Stimulated activated CD8-positive, alpha-beta memory T cell treated with anti-CD3 and anti-CD28 coated beads, Interleukin-12 subunit alpha, Interleukin-12 subunit beta, amount 100 ng/mL, for 1 hour (primary cell): ENCODE measurements around the gene FBXL14.

Source experiments
- DNase-seq: peaks from one replicate; pipeline ENCODE4 v3.0.0-alpha.2; 2020; ENCODE audit warnings: low read depth

Gene FBXL14, protein sequence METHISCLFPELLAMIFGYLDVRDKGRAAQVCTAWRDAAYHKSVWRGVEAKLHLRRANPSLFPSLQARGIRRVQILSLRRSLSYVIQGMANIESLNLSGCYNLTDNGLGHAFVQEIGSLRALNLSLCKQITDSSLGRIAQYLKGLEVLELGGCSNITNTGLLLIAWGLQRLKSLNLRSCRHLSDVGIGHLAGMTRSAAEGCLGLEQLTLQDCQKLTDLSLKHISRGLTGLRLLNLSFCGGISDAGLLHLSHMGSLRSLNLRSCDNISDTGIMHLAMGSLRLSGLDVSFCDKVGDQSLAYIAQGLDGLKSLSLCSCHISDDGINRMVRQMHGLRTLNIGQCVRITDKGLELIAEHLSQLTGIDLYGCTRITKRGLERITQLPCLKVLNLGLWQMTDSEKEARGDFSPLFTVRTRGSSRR

DNA sequence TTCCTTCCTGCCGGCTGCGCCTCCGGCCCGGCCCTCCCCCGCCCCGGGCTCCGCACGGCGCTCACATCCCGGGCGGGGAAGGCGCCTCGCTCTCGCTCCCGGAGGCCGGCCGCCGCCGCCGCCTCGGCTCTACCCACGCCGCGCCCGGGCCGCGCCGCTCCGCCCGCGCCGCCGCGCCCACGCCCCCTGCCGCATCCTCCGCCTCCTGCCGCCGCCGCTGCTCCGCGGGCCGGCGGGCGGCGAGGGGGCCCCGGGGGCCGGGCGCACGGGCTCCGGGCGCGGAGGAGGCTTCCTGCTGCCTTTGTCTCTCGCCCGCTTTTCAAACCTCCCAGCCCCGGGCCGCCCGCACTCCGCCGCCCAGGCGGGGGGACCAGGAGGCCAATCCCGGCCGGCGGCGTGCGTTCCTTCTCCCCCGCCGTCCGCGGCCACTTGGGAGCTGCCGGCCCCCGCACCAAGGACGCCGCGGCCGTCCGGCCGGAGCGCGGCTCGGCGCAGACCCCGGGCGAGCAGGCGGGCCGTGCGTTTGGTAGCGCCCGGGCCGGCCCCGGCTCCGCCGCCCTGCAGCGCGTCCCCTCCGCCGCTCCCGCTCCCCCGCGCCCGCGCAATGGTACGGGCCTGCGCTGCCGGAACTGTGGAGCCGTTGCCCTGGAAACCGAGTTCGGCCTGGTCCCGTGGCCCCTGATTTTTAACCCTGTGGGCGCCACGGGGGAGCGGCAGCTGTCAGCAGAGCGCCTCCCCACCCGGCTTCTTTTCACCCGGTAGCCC lies at the start of gene FBXL14:
Gene FBXL14, minus strand, starts transcription at position 321 of the 765 bp plus-strand sequence. CDS start 515 bp downstream, outside the sequence.
- peak; percentile 79 for DNase-seq

DNA sequence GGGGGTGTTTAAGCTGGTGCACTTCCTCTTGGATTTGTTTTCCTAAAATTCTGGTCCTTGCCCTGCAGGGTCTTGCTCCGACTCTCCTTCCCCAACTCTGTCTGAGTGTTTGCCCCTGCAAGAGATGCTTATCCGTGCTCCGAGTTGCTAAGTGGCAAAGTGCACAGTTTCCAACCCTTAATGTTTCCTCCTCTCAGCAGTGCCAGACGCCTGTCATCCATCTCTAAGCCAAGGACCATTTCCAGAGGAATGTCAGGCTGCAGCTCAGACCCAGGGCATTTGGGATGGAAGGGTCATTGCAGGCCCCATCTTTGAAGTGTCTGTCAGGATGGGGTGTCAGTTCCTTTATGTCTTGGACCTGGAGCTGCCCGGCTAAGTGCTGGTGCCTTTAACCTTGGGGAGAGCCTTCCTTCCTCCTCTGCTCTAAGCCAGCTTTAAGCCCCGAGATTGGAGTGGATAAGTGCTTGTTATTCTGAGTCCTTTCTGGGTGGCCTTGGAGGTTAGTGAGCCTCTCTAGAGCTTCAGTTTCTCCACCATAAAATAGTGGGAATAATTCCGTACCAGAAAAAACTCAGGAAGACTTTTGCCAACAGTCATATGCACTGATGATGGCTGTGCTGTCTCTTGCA lies 49.6 kb upstream of the FBXL14 start:
- DNase-seq = no peak

DNA sequence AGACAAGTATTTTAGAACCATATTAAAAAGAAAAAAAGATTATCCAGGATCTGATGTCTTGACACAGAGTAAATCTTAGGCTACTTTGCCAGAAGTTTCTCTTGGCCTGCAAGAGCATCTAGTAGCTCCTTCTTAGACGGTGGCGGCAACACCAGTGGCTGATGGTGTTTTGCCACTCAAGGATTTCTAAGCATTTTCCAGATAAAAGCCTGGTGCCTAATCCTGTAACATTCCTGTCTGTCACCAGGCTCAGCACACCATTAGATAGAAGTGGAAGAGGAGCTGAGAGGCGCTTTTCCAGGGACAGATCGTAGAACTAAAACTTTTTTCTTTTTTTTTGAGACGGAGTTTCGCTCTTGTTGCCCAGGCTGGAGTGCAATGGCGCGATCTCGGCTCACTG lies 48.7 kb upstream of the FBXL14 start:
- DNase-seq = no peak

DNA sequence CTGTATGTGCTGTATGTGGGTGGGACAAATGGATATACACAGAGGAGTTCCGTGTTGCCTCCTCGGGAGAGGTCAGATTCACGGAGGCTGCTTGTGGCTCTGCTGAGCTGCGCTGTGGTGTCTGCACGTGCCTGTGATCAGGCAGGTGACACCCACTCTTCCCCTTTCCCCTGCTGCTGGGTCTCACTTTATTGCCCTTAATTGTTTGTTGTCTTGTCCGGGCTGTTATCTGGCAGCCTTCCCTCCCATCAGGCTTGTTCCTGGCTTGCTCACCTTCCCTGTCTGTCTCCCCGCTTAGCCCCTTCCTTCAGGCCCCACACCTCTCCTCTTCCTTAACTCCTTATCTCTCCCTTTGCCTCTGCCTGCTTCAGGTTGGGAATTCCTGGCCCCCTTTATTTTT lies 48.1 kb upstream of the FBXL14 start:
- DNase-seq = no peak

DNA sequence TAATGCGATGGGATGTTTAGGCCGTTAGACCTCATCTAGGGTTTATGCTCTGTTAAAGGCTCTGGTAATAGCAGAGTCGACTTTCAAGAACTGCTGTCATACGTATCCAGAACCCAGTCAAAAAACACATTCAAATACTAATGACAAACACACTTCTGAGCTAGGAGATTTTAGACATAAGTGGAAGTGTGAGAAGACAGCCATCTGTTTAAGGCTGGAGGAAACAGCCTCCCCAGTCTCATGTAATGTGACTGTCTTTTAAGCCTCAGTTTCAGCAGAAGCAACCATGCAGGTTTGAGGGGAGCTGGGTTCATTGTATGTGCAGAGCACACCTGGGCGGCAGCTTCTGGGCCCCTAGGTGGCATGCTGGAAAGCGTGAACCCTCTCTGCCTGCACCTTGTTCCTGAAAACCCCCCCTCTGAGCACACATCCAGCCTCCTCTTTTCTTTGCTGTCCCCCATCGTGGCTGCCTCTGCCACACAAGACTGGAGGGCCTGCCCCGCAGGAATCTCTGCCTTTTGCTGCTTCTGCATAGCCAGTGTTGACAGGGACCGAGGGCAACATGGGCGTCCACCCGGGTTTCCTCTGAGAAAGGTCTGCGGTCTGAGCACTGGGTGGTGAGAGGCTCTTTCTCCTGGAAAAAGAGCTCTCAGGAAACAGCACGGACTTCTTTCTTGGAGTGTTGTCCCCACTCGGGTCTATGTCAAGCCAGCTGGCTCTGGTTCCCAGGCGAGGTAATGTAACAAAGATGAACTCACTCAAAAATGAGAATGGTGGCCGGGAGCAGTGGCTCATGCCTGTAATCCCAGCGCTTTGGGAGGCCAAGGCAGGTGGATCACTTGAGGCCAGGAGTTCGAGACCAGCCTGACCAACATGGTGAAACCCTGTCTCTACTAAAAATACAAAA lies 46.2 kb upstream of the FBXL14 start:
- DNase-seq = no peak

DNA sequence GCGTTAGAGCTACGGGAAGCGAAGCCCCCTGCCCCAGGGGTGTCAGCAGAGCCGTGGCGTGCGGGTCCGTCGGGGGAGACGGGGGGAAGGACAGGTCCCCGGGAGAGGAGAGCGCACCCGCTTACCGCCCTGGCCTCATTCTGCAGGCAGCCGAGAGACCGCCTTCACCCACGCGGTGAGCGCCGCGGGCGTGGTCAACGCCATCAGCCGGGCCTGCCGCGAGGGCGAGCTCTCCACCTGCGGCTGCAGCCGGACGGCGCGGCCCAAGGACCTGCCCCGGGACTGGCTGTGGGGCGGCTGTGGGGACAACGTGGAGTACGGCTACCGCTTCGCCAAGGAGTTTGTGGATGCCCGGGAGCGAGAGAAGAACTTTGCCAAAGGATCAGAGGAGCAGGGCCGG lies 45.2 kb upstream of the FBXL14 start:
- DNase-seq = no peak

DNA sequence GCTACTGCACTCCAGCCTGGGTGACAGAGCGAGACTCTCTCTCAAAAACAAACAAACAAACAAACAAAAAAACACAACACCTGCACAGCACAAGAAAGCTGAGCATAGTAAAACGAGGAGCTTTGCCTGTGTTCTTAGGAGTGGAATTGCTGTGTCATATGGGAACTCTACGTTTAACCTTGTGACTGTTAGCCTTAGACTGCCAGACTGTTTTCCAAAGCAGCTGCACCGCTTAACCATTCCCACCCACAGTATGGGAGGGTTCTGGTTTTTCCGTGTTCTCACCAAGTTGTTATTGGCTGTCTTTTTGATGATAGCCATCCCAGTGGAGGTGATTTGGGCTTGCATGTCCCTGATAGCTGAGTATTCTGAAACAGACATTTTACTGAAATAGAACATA lies 43.8 kb upstream of the FBXL14 start:
- DNase-seq = no peak

DNA sequence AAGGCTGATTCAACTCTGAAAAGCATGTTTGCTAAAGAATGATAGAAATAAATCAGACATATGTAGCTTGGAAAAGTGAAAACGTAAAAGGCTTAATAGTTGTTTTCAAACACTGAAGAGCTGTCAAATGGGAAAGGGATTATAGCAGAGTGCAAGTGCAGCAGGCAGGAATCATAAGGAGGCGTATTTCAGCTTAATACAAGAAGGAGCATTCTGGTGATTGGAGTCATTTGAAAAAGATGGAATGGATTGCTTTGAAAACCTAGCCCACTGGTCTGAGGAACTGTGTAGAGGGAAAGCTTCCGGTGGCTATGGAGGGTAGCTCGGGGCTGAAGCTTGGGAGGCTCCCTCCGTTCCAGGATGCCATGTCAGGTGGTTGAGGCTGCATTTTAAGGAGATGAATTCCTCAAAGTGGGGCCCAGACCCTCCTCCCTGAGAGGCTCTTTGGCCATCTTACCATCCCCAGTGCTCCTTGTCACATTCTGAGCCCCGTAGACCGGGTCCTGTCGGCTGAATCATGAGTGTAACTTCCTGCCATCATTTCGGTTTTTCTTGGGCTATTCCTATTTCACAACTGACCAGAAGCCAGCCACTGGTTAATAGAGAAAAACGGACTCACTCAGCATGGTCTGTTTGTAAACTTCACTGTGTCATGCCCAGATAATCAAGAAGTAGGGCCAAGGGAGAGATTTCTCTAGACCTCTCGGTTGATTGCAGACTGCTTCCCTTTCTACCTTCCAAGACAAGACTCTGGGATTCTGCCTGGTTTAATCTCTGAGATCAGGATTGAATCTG lies 41.1 kb upstream of the FBXL14 start:
- no peak for DNase-seq

DNA sequence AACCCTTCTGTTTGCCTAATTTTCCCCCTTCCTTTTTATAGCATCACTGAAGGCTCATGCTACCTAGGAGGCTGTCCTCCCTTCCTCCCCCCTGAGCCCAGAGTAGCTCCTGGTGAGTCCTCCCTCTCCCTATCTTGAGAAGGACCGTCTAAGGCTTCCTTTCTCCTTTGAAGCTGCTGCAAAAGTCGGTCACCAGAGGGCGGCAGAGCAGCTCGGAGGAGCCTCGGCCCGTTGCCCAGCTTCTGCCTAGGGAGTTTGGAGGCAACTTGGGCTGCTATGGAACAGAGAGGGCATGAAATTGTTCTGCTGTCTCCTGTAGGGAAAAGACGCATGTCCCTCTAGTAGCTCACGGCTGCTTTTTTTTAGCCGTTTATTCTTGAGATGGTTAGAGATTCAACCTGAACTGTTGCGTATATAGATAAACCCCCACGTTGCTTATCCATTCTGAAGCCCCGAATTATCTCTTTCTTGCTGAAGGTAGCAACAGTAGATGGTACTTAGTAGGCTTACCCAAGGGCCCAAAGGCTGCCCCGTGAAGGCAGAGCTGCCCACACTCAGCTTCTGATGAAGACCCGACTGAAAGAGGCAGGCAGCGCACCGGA lies 40.3 kb upstream of the FBXL14 start:
- DNase-seq = peak; percentile 36

DNA sequence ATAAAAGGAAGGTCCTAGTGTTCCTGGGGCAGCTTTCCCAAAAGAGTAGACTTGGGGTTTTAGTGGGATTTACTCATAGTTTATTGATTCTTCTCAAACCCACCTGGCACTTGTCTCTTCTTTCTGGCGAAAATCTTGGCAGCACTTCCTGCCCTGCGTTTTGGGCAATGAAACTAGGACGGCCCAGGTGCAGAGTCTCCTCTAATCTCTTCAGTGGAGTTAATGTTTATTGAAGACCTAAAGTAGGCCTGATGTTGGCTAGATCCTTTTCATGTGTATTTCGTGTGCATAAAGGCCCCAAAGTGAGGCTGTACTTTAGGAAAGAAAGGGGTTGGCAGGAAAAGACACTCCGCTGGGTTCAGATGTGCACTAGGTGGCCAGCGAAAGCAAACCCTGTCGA lies 39.8 kb upstream of the FBXL14 start:
- DNase-seq = no peak

DNA sequence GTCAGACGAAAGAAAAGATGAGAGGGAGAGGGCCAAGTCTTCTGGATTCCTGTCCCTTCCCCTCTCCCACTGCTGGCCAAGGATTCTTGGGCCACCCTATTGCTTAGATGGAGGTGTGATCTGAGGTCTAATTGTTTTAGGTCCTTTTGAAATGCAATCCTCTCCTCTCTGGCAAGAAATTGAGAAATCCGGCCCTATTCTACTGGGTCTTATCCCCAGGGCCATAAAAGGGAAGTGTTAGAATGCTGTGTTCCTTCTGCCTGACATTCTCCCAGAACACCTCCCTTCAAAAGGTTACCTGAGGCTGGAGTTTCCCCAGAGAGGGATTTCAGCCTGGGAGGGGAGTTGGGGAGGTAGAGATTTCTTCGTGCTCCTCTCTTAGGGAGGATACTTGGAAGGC lies 39.1 kb upstream of the FBXL14 start:
- DNase-seq = no peak

DNA sequence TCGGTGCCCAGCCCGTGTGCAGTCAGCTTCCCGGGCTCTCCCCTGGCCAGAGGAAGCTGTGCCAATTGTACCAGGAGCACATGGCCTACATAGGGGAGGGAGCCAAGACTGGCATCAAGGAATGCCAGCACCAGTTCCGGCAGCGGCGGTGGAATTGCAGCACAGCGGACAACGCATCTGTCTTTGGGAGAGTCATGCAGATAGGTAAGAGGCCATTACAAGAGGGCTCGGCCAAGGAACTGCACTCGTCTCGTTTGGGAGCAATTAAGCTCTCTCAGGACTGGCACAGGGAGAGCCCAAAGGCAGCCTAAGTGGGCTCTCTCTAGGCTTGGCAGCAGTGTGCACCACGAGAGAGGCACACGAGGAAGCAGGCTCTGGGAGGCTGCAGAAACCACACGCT lies 38.3 kb upstream of the FBXL14 start:
- no peak for DNase-seq

DNA sequence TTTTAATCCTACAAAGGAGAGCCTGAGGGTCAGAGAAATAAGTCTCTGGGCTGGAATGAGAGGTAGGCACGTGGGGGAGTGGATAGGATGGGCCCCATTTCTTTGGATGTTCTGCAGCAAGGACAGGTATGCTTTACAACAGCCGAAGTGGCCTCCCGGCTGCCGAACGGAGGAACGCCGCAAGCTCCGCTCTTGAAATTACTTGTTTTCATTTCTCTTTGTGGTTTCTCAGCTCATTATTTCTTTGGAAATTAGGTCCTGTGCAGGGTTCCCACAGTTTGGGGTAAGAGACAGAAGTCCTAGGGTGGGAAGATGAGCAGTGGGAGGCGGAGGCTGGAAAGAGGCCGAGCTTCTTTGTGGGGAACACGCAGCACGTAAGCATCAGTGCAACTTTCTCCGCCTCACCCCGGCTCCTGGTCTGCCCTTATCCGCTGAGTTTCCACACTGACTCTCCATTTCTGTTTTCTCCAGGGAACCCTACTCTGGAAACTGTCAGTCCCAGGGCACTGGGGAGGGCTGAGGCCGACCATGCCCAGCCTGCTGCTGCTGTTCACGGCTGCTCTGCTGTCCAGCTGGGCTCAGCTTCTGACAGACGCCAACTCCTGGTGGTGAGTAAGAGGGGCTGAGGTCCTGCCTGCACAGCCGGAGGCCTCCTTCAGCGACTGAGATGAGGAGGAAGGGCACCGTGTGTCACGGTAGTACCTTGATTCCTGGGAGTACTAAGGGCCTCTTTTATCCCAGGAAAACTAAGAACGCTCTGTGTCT lies 36.6 kb upstream of the FBXL14 start:
- no peak for DNase-seq

DNA sequence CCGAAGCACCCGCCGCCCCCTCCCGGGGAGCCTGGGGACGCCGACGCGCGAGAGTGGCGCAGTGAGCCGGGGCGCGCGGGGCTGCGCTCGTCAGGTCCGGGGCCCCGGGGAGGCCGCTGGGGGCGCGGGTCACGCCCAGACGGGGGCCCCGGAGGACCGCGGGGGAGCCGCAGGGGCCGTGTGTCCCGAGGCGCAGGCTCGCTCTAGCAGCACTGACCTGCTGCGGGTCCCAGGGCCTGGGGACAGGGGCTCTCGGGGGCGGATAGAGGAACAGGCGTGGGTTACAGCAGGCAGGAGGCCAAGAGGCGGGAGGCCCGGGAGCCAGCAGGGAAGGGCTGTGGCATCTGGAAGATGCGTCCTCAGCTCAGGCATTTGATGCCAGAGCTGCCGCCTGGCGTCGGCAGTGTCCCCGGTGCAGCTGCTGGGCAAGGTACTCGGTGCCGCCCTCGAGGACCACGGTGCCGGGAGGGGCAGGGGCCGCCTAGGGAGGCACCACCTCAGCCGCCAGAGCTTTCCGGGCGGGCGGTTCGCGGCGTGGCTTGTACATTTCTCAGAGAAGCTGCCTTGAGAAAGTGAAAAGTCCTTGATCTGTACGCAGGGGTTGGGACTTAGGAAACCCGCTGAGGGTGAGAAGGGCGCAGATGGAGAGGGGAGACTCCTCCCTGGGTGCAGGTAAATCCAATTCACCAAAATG lies 35.9 kb upstream of the FBXL14 start:
- no peak for DNase-seq

DNA sequence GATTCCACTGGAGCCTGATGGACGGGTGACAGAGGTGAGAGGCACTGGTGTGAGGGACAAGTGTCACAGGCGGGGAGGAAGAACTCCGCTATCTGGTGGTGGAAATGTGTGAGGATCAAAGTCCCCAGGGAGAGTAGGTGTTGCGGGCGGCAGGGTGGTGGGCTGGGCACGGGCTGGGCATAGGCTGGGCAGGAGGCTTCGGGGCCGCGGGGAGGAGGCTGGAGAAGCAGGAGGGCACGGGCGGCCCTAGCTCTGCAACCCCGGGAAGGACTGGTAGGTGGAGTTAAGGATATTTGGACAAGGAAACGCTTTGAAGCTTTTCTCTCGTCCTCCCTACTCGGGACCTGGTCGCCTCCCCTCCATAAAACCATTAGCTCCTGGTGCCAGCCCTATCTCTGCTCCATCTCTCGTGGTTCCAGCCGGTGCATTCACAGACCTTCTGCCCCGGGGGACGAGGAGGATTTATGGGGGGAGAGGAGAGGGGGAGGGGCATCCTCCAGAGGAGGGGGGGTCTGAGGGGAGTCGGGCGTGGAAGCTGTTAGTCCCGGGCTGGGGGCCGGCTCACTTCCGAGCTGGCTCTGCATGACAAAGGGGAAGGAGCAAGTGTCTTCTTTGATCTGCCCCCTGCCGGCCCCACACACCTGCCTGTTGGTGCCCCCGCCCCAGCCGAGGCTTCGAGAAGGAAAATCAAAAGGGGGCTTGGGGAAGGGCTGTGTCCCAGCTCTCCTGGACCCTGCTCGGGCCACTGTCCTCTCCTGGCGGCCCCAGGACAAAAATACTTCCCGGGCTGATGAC lies 35.2 kb upstream of the FBXL14 start:
- no peak for DNase-seq

DNA sequence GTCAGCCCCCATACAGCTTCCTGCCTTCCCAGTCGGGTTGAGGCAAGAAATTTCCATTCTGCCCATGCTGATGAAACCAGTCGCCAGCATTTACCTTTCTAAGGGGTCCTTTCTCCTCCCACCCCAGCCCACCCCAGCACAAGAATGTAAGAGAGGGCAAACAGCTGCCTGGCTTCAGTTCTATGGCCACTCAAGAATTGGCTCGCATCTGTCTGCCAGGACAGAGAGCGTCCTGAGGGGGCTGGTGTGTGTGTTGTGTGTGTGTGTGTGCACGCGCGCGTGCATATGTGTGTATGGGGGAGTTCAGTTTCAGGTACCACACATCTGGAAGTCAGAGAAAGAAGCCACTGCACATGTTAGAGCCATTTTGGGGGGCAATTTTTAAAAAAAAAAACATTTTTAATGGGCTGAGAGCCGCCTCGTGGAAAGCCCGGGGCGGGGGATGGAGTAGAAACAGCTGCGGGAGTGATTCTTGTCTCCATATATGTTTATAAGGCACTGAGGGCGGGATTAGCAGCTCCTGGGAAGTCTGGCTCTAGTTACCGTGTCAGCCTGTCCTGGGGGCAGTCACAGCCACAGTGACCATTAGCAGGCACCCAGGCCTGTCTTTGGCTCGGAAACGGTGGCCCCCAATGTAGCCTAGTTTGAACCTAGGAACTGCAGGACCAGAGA lies 34.4 kb upstream of the FBXL14 start, which contains the start of gene WNT5B:
Gene WNT5B, plus strand, starts transcription at position 566 of the 672 bp plus-strand sequence. CDS start 2,124 bp downstream, outside the sequence.
- DNase-seq = no peak

DNA sequence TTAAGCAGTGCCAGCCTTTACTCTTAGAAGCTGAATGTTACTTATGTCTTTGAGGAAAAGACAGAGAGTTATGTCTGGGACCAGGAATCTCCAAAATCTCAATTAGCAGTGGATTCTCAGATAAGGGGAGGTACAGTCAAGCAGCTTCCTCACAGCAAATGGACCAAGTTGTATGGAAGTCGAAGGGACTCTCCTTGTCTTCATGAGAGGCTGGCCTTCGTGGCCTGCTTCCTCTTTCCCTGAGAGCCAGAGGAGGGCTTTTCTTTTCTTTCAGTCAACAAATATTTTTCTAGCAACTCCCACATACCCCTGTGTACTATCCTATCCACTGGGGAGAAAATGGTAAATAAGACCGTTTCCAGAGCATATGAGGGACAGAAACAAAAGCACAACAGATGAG lies 28.0 kb upstream of the FBXL14 start:
- no peak for DNase-seq

DNA sequence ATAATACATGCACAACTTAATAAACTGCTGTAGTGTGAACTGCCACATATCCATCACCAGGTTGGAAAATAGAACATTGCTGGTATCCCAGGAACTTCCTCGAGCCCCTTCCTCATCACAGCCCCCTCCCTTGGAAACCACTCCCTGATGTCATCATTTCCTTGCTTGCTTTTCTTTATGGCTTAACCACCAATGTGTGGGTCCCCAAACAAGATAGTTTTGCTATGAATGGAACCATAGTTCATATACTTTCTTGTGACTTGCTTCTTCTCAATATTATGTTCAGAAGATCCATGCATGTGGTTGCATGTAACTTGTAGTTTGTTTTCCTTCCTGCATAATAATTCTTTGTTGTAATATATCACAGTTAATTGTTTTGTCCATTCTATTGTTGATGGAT lies 25.7 kb upstream of the FBXL14 start:
- DNase-seq = no peak
